GM19035 (cell line): Measurements from ENCODE around the gene EFHC2.
"Not testable (repeated sequence)": the region's sequence is repeated elsewhere in the genome, so short reads cannot be mapped to it uniquely, and the experiment has no call there.

ENCODE experiments used
- ATAC-seq: cut with Tn5 transposase; IDR thresholded peaks from one replicate; pipeline ENCODE4 v1.9.1; 2021; ENCODE audit not compliant: unreplicated experiment

The EFHC2 gene

GRCh38 chrX:44235534-44235933 is 107.9 kb downstream of the EFHC2 start:
- no peak for ATAC-seq

GRCh38 chrX:44234541-44234940 is 108.9 kb downstream of the EFHC2 start:
- ATAC-seq, result no peak

- ATAC-seq, result no peak
Measured at GRCh38 chrX:44234116-44234515, 109.4 kb downstream of the EFHC2 start.

GRCh38 chrX:44232081-44232480 is 111.4 kb downstream of the EFHC2 start:
- no peak for ATAC-seq

- ATAC-seq, result no peak
Measured at GRCh38 chrX:44228621-44229020, 114.9 kb downstream of the EFHC2 start.

- no peak for ATAC-seq
Measured at GRCh38 chrX:44227991-44228390, 115.5 kb downstream of the EFHC2 start.

- ATAC-seq, result no peak
Measured at GRCh38 chrX:44225667-44226066, 117.8 kb downstream of the EFHC2 start.

- no peak for ATAC-seq
Measured at GRCh38 chrX:44224760-44225159, 118.7 kb downstream of the EFHC2 start.

- ATAC-seq, result no peak
Measured at GRCh38 chrX:44223150-44223549, 120.3 kb downstream of the EFHC2 start.

GRCh38 chrX:44218465-44218864 is 125.0 kb downstream of the EFHC2 start:
- ATAC-seq, result no peak

- no peak for ATAC-seq
Measured at GRCh38 chrX:44216171-44216570, 127.3 kb downstream of the EFHC2 start.

- no peak for ATAC-seq
Measured at GRCh38 chrX:44203791-44204190, 139.7 kb downstream of the EFHC2 start.

- no peak for ATAC-seq
Measured at GRCh38 chrX:44202596-44202995, 140.9 kb downstream of the EFHC2 start.

GRCh38 chrX:44189116-44189515 is 154.4 kb downstream of the EFHC2 start:
- ATAC-seq, result no peak

- ATAC-seq, result not testable (repeated sequence)
Measured at GRCh38 chrX:44187915-44188314, 155.6 kb downstream of the EFHC2 start.

- ATAC-seq, result no peak
Measured at GRCh38 chrX:44183329-44183728, 160.1 kb downstream of the EFHC2 start.

GRCh38 chrX:44178274-44179053 is 165.0 kb downstream of the EFHC2 start:
- ATAC-seq, result no peak

GRCh38 chrX:44175455-44175854 is 168.0 kb downstream of the EFHC2 start:
- ATAC-seq, result no peak

GRCh38 chrX:44174061-44174460 is 169.4 kb downstream of the EFHC2 start:
- no peak for ATAC-seq

- no peak for ATAC-seq
Measured at GRCh38 chrX:44173219-44173618, 170.3 kb downstream of the EFHC2 start.

GRCh38 chrX:44167116-44167515 is 176.4 kb downstream of the EFHC2 start:
- ATAC-seq, result no peak

GRCh38 chrX:44162964-44163475 is 180.5 kb downstream of the EFHC2 start:
- no peak for ATAC-seq

- ATAC-seq, result no peak
Measured at GRCh38 chrX:44157858-44158257, 185.6 kb downstream of the EFHC2 start.
